ENCODE data around the gene UBE4B. TPM values are rescaled to one million over a fixed set of nuclear protein-coding genes. Genes with fewer than 3 reads are reported as not detected.

UBE4B gene
- total and polyA plus RNA-seq, 4 experiments from 2014 or later: 4.6 to 47.6 (median 26.9) TPM

- H3K4me1 Mint-ChIP-seq: peaks cover 13 to 25% (median 15%) of the 10 kb centered on the region in 4 donors
- Histone ChIP-seq H3K9me3 (ENCODE audit: control insufficient read depth in 1 of 2, low read length in 2 of 2) (no peaks in the 10 kb centered on the region), H3K27ac (ENCODE audit: low read depth, low read length) (no peak overlapping the region), H3K4me1 (ENCODE audit: insufficient read depth, low read length) (peaks cover 19% of the 10 kb centered on the region), H3K27me3 (ENCODE audit: insufficient read depth, low read length) (no peaks in the 10 kb centered on the region), H3K36me3 (ENCODE audit: insufficient read depth, low read length) (peaks cover 18% of the 10 kb centered on the region), H3K4me3 (ENCODE audit: low read length in 2 of 2) (no peak overlapping the region)
- H3K27ac Mint-ChIP-seq: peak overlapping the region in 3 of 7 donors; percentile 12 to 55 (median 18)
- peaks cover 55 to 67% of the 10 kb centered on the region in 2 donors for H3K36me3 Mint-ChIP-seq
- DNase-seq: no peak
- CTCF ChIA-PET (ENCODE audit: partially characterized antibody): no interaction called here
- POLR2A ChIA-PET (ENCODE audit: partially characterized antibody): no interaction called here
- intact Hi-C loops (cut with micrococcal nuclease): no loop called here
- H3K4me3 Mint-ChIP-seq: no peak overlapping the region
- H3K9me3 Mint-ChIP-seq: peaks cover 0 to 7% (median 0%) of the 10 kb centered on the region in 8 donors
- no peaks in the 10 kb centered on the region for H3K27me3 Mint-ChIP-seq
Observed at GRCh38 chr1:10171995-10172669, 139.4 kb downstream of the UBE4B start.

GRCh38 chr1:10173582-10173981 is 140.8 kb downstream of the UBE4B start:
- intact Hi-C loops (cut with micrococcal nuclease): no loop called here

GRCh38 chr1:10177876-10178275 is 145.1 kb downstream of the UBE4B start:
- H3K36me3 Mint-ChIP-seq: peaks cover 47 to 48% of the 10 kb centered on the region in 2 donors

More at GRCh38 chr1:10173582-10173981, 140.8 kb downstream of the UBE4B start:
- Histone ChIP-seq H3K4me1 (ENCODE audit: insufficient read depth, low read length) (peaks cover 19% of the 10 kb centered on the region), H3K27me3 (ENCODE audit: insufficient read depth, low read length) (no peaks in the 10 kb centered on the region), H3K4me3 (ENCODE audit: low read length in 2 of 2) (no peak overlapping the region), H3K9me3 (ENCODE audit: control insufficient read depth in 1 of 2, low read length in 2 of 2) (no peaks in the 10 kb centered on the region), H3K36me3 (ENCODE audit: insufficient read depth, low read length) (peaks cover 11% of the 10 kb centered on the region), H3K27ac (ENCODE audit: low read depth, low read length) (no peak overlapping the region)
- Mint-ChIP-seq H3K27ac (peak overlapping the region in 1 of 7 donors; percentile 48), H3K4me1 (peaks cover 13 to 25% (median 15%) of the 10 kb centered on the region in 4 donors), H3K4me3 (no peak overlapping the region), H3K36me3 (peaks cover 50 to 60% of the 10 kb centered on the region in 2 donors), H3K9me3 (peaks cover 0 to 7% (median 0%) of the 10 kb centered on the region in 8 donors), H3K27me3 (no peaks in the 10 kb centered on the region)
- no peak for DNase-seq
- ChIA-PET POLR2A (ENCODE audit: partially characterized antibody) (no interaction called here), CTCF (ENCODE audit: partially characterized antibody) (no interaction called here)

GRCh38 chr1:10178597-10179405 is 146.0 kb downstream of the UBE4B start:
- ChIA-PET POLR2A (ENCODE audit: partially characterized antibody) (no interaction called here), CTCF (ENCODE audit: partially characterized antibody) (no interaction called here)
- Mint-ChIP-seq H3K36me3 (peaks cover 41 to 45% of the 10 kb centered on the region in 2 donors), H3K4me1 (no peaks in the 10 kb centered on the region), H3K27ac (peak overlapping the region in 1 of 7 donors; percentile 19), H3K9me3 (peaks cover 0 to 7% (median 0%) of the 10 kb centered on the region in 8 donors), H3K4me3 (no peak overlapping the region), H3K27me3 (no peaks in the 10 kb centered on the region)
- DNase-seq: no peak
- Histone ChIP-seq H3K4me3 (ENCODE audit: low read length in 2 of 2) (no peak overlapping the region), H3K27ac (ENCODE audit: low read depth, low read length) (no peak overlapping the region), H3K4me1 (ENCODE audit: insufficient read depth, low read length) (no peaks in the 10 kb centered on the region), H3K9me3 (ENCODE audit: control insufficient read depth in 1 of 2, low read length in 2 of 2) (no peaks in the 10 kb centered on the region), H3K36me3 (ENCODE audit: insufficient read depth, low read length) (peaks cover 13% of the 10 kb centered on the region), H3K27me3 (ENCODE audit: insufficient read depth, low read length) (no peaks in the 10 kb centered on the region)
- intact Hi-C loops (cut with micrococcal nuclease): no loop called here

More at GRCh38 chr1:10177876-10178275, 145.1 kb downstream of the UBE4B start:
- POLR2A ChIA-PET (ENCODE audit: partially characterized antibody): no interaction called here
- CTCF ChIA-PET (ENCODE audit: partially characterized antibody): no interaction called here
- peaks cover 13% of the 10 kb centered on the region for H3K36me3 ChIP-seq (ENCODE audit: insufficient read depth, low read length)
- H3K4me1 Mint-ChIP-seq: no peaks in the 10 kb centered on the region
- no peak overlapping the region for H3K4me3 Mint-ChIP-seq
- no peaks in the 10 kb centered on the region for H3K27me3 Mint-ChIP-seq
- no peak overlapping the region for H3K27ac ChIP-seq (ENCODE audit: low read depth, low read length)
- H3K9me3 Mint-ChIP-seq: peaks cover 0 to 7% (median 0%) of the 10 kb centered on the region in 8 donors
- no peak for DNase-seq
- intact Hi-C loops (cut with micrococcal nuclease): no loop called here
- no peaks in the 10 kb centered on the region for H3K27me3 ChIP-seq (ENCODE audit: insufficient read depth, low read length)
- no peak overlapping the region for H3K4me3 ChIP-seq (ENCODE audit: low read length in 2 of 2)
- H3K27ac Mint-ChIP-seq: no peak overlapping the region
- H3K4me1 ChIP-seq (ENCODE audit: insufficient read depth, low read length): no peaks in the 10 kb centered on the region
- H3K9me3 ChIP-seq (ENCODE audit: control insufficient read depth in 1 of 2, low read length in 2 of 2): no peaks in the 10 kb centered on the region

- peaks cover 0 to 7% (median 0%) of the 10 kb centered on the region in 8 donors for H3K9me3 Mint-ChIP-seq
- intact Hi-C loops (cut with micrococcal nuclease): no loop called here
- ChIA-PET CTCF (ENCODE audit: partially characterized antibody) (no interaction called here), POLR2A (ENCODE audit: partially characterized antibody) (no interaction called here)
- H3K27ac Mint-ChIP-seq: no peak overlapping the region
- H3K4me1 Mint-ChIP-seq: no peaks in the 10 kb centered on the region
- no peak for DNase-seq
- H3K4me3 Mint-ChIP-seq: no peak overlapping the region
- H3K27me3 Mint-ChIP-seq: no peaks in the 10 kb centered on the region
- Histone ChIP-seq H3K36me3 (ENCODE audit: insufficient read depth, low read length) (peaks cover 13% of the 10 kb centered on the region), H3K27me3 (ENCODE audit: insufficient read depth, low read length) (no peaks in the 10 kb centered on the region), H3K4me1 (ENCODE audit: insufficient read depth, low read length) (no peaks in the 10 kb centered on the region), H3K9me3 (ENCODE audit: control insufficient read depth in 1 of 2, low read length in 2 of 2) (no peaks in the 10 kb centered on the region), H3K4me3 (ENCODE audit: low read length in 2 of 2) (no peak overlapping the region), H3K27ac (ENCODE audit: low read depth, low read length) (no peak overlapping the region)
- H3K36me3 Mint-ChIP-seq: peaks cover 39 to 41% of the 10 kb centered on the region in 2 donors
Observed at GRCh38 chr1:10179406-10180091, 146.8 kb downstream of the UBE4B start.

GRCh38 chr1:10181154-10181553 is 148.4 kb downstream of the UBE4B start:
- Mint-ChIP-seq H3K4me1 (no peaks in the 10 kb centered on the region), H3K4me3 (no peak overlapping the region), H3K9me3 (peaks cover 0 to 2% (median 0%) of the 10 kb centered on the region in 8 donors), H3K27ac (no peak overlapping the region), H3K36me3 (peaks cover 28 to 29% of the 10 kb centered on the region in 2 donors), H3K27me3 (no peaks in the 10 kb centered on the region)
- CTCF ChIA-PET (ENCODE audit: partially characterized antibody): no interaction called here
- intact Hi-C loops (cut with micrococcal nuclease): no loop called here
- Histone ChIP-seq H3K36me3 (ENCODE audit: insufficient read depth, low read length) (peaks cover 13% of the 10 kb centered on the region), H3K27ac (ENCODE audit: low read depth, low read length) (no peak overlapping the region), H3K27me3 (ENCODE audit: insufficient read depth, low read length) (no peaks in the 10 kb centered on the region), H3K4me1 (ENCODE audit: insufficient read depth, low read length) (no peaks in the 10 kb centered on the region), H3K9me3 (ENCODE audit: control insufficient read depth in 1 of 2, low read length in 2 of 2) (no peaks in the 10 kb centered on the region), H3K4me3 (ENCODE audit: low read length in 2 of 2) (no peak overlapping the region)
- POLR2A ChIA-PET (ENCODE audit: partially characterized antibody): no interaction called here
- DNase-seq: no peak

GRCh38 chr1:10185759-10186158 is 153.0 kb downstream of the UBE4B start:
- Mint-ChIP-seq H3K4me3 (no peak overlapping the region), H3K9me3 (peaks cover 0 to 4% (median 0%) of the 10 kb centered on the region in 8 donors), H3K27ac (no peak overlapping the region), H3K27me3 (no peaks in the 10 kb centered on the region), H3K4me1 (no peaks in the 10 kb centered on the region), H3K36me3 (peaks cover 2 to 6% of the 10 kb centered on the region in 2 donors)
- intact Hi-C loops (cut with micrococcal nuclease): no loop called here
- POLR2A ChIA-PET (ENCODE audit: partially characterized antibody): interaction anchor here (0.6 kb wide), 1 partner anchor 21 kb away, joined by 3 read pairs; no protein-coding TSS in a partner anchor
- no peak for DNase-seq
- Histone ChIP-seq H3K27me3 (ENCODE audit: insufficient read depth, low read length) (no peaks in the 10 kb centered on the region), H3K4me3 (ENCODE audit: low read length in 2 of 2) (no peak overlapping the region), H3K9me3 (ENCODE audit: control insufficient read depth in 1 of 2, low read length in 2 of 2) (no peaks in the 10 kb centered on the region), H3K4me1 (ENCODE audit: insufficient read depth, low read length) (no peaks in the 10 kb centered on the region), H3K36me3 (ENCODE audit: insufficient read depth, low read length) (no peaks in the 10 kb centered on the region), H3K27ac (ENCODE audit: low read depth, low read length) (no peak overlapping the region)
- CTCF ChIA-PET (ENCODE audit: partially characterized antibody): interaction anchor here (1.4 kb wide), 1 partner anchor 24 kb away, joined by 6 read pairs; the partner anchor contains the start of gene KIF1B

All from CD4-positive, alpha-beta memory T cell (primary cell).